Activated CD8-positive, alpha-beta memory T cell treated with anti-CD3 and anti-CD28 coated beads for 36 hours (primary cell): Measurements from ENCODE around the gene ADGRL4. TPM values are rescaled to one million over a fixed set of nuclear protein-coding genes. Genes with fewer than 3 reads are reported as not detected.
"Not testable (repeated sequence)": the region's sequence is repeated elsewhere in the genome, so short reads cannot be mapped to it uniquely, and the experiment has no call there.

Experiments
- CTCF ChIA-PET: fragments of 350-600 bp; sonication (Branson Sonifier 250); formaldehyde crosslinking; loops from one replicate; lab custom pipeline; 2021; ENCODE audit warnings: antibody characterized with exemption; lab: Charles Lee
- POLR2A ChIA-PET: fragments of 350-600 bp; sonication (Branson Sonifier 250); formaldehyde crosslinking; loops from one replicate; lab custom pipeline; 2021; ENCODE audit warnings: antibody characterized with exemption; lab: Charles Lee
- total RNA-seq, 2 experiments: library from RNA; stranded (reverse); gene quantifications; one replicate each; pipeline ENCODE4 v1.2.3, GENCODE V29; 2021

ADGRL4 gene
- total RNA-seq, 2 experiments from 2014 or later, result not detected

DNA sequence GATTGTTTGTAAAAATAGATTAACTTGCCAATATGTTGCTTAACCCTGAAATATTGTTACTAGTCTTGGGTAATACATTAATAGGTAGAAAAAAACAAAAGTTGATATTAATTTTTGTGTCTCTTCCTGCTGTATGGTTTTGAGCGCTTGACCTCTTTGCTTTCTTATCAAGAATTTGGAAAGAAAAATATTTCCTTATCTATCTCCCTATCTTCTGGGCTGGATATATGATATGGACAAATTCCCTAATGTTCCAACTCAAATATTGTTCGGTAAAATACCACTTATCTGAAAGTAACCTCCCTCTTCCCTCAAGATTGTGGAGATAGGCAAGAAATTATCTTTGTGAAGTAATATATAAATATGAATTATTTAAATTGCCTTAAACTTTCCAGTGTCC, 57.3 kb downstream of the ADGRL4 start:
- POLR2A ChIA-PET, result no interaction called here

GRCh38 chr1:78919150-78919549, 87.4 kb downstream of the ADGRL4 start:
- ChIA-PET POLR2A (no interaction called here), CTCF (no interaction called here)

More for the DNA sequence above, 57.3 kb downstream of the ADGRL4 start:
- CTCF ChIA-PET, result no interaction called here

DNA sequence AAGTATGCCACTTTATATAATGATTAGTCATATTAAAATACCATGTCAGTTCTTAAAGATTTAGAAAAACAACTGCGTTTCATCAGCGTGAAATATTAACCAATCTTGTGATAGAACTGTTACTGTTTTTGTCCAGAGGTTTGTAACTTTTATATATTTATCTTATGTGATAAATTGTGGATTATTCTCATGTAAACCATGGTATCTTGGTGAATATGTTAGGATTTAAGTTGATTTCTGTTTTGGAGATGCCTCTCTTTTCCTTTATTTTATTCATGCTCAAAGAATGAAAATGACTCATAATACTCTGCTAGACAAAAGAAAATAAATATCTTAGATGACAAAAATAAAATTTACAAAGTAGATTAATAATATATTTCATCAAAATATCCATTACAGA, 88.4 kb downstream of the ADGRL4 start:
- ChIA-PET CTCF (no interaction called here), POLR2A (no interaction called here)

- ChIA-PET CTCF (no interaction called here), POLR2A (no interaction called here)
Measured at GRCh38 chr1:78916986-78917385, 89.5 kb downstream of the ADGRL4 start.

GRCh38 chr1:78913950-78914349, 92.6 kb downstream of the ADGRL4 start:
- ChIA-PET CTCF (no interaction called here), POLR2A (no interaction called here)

DNA sequence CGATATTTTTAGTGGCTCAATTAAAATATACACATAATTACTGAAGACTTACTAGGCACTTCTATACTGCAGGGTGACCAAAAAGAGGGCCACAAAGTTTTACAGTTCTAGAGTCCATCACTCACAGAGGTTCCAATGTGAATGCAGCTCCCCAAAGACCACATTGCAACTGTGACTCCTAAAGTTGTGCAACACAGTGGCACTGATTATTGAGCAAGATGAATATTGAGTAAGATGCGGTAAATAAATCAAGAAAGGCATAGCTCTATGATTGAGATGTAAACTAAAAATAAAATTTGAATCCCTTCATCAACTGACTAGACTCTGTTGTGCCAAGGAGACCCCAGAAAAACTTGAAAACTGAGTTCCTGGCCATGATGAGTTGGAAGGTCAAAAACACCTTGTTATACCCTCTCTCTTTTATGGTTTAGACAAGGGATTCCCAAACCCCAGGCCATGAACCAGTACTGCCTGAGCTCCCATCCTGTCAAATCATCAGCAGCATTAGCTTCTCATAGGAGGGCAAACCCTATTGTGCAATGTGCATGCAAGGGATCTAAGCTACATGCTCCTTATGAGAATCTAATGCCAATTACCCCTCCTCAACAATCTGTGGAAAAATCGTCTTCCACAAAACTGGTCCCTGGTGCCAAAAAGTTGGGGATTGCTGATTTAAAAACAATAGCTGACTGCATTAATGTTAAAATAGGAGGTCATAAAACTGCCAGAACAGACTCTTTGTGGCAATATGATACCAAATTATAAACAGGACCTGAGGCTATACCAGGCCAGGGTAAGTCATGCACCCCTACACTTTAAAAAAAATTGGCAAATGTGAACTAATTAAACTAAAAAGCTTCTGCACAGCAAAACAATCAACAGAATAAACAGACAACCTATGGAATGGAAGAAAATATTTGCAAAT, 94.3 kb downstream of the ADGRL4 start:
- ChIA-PET POLR2A (no interaction called here), CTCF (no interaction called here)

DNA sequence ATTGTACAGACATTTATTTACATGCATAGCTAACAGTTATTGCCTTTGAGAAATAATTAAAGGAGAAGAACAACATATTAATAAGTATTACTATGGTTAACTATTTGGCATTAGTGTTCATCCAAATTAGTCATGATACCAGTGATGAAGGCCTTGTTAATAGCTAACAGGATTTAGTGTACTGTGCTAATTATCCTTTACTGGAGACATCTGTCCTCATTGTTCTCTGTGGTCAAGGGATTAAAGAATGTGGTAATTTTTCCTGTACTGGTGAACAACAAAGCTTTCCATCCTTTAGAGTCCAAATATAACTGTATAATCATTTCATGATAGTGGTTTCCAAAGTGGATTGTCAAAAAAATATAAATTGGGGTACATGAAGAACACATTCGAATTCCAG, 103.9 kb downstream of the ADGRL4 start:
- CTCF ChIA-PET, result no interaction called here
- POLR2A ChIA-PET, result no interaction called here

- ChIA-PET CTCF (no interaction called here), POLR2A (no interaction called here)
Measured at GRCh38 chr1:78894811-78895210, 111.7 kb downstream of the ADGRL4 start.

- ChIA-PET POLR2A (no interaction called here), CTCF (no interaction called here)
Measured at GRCh38 chr1:78892260-78892840, 114.2 kb downstream of the ADGRL4 start.

DNA sequence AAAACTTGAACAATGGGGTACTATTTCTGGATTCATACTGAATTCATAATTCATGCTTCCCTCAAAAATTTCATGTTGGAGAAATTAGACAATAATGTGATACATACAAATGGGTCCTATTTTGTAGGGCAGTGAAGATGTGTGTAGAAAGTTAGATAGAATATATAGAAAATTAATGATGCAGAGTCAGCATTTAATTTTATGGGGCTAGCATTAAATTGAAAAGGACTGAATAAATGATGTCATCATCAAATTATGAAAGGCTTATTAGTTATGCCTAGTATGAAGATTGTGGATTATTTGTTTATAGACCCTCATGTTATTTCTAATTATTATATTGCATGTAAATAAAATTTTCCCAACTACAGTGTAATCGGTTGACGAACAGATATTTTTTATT, 119.1 kb downstream of the ADGRL4 start:
- POLR2A ChIA-PET, result no interaction called here
- CTCF ChIA-PET, result no interaction called here

DNA sequence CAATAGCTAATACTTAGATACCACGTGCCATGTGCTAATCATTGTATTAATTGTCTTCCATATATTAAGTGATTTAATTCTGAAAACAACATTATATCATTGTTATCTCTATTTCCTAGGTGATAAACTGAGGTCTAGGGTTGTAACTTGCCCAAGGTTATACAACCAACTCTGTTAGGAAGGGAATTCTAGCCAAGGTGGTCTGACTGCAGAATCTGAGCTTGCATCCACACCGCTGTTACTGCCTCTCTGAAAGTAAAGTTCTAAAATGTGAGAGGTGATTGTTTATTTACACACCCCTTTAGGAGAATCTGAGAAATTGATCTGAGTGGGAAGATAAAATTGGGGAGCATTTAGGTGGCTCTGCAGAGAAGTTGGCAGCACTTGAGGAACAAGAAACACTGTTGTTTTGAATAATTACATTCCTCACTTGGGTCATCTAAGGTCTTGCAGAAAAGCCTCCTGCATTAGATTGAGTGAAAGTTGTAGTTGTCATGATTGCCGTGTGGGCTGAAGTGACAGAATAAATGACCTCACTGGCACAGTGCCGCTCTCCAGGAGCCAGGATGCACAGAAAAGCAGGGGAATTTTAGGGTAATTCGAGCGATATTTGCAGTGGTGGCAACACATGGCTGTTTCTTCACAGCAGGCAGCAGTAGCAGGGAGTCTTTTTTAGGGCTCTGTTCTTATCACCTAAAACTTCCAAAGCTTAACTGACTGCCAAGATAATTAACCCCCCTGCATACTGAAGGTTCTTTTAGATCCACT, 121.7 kb downstream of the ADGRL4 start:
- ChIA-PET CTCF (no interaction called here), POLR2A (no interaction called here)

DNA sequence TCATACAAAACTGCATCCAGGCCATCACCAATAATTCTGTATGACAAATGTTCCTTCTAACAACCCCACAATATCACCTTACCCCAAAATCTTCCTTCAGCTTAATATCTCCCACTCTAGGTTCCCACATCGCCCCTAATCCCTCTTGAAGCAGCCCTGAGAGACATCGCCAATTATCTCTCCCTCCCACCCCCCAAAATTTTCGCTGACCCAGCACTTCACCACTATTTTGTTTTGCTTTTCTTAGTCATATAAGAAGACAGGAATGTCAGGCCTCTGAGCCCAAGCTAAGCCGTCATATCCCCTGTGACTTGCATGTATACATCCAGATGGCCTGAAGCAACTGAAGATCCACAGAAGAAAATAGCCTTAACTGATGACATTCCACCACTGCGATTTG, 126.3 kb downstream of the ADGRL4 start:
- CTCF ChIA-PET, result interaction anchor here (0.6 kb wide), 1 partner anchor 14 kb away, joined by 3 read pairs; no protein-coding TSS in a partner anchor
- POLR2A ChIA-PET, result no interaction called here

DNA sequence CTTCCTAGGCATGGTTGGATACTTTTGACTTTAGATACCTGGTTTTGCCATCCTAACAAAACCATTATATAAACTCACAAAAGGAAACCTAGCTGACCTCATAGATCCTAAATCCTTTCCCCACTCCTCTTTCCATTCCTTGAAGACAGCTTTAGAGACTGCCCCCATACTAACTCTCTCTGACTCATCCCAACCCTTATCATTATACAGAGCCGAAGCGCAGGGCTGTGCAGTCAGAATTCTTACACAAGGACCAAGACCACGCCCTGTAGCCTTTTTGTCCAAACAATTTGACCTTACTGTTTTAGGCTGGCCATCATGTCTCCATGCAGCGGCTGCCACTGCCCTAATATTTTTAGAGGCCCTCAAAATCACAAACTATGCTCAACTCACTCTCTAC, 130.5 kb downstream of the ADGRL4 start:
- POLR2A ChIA-PET, CTCF ChIA-PET: not testable (repeated sequence)

- POLR2A ChIA-PET, CTCF ChIA-PET: not testable (repeated sequence)
Measured at GRCh38 chr1:78872801-78873200, 133.7 kb downstream of the ADGRL4 start.

DNA sequence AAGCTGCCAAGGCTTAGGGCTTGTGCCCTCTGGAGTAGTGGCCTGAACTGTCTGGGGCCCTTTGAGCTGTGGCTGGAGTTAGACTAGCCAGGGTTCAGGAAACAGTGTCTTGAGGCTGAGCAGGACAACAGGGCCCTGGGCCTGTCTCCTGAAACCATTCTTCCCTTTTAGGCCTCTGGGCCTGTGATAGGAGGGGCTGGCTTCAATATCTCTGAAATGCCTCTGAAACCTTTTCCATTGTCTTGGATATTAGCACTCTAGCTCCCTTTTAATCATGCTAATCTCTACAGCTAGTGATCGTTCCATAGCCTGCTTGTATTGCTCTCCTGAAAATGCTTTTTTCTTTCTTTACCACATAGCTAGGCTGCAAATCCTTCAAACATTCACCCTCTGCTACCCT, 135.3 kb downstream of the ADGRL4 start:
- CTCF ChIA-PET, result no interaction called here
- POLR2A ChIA-PET, result no interaction called here

DNA sequence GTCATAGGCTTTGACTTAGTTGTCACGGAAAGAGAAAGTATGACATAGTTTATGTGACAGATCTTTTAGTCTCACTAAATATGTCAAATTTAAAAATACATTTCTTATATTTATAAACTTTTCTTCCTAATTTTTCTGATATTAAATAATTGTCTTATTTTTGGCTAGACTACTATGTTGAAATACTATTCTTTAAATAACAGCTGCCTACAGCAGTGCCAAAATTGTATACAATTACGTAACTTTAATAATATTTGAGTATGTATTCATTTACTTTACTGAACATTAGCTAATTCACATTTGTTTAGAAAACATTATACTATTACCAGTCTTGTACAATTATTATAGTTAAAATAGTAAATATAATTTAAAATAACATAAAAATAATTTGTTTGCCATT, 137.4 kb downstream of the ADGRL4 start:
- POLR2A ChIA-PET, result no interaction called here
- CTCF ChIA-PET, result no interaction called here

DNA sequence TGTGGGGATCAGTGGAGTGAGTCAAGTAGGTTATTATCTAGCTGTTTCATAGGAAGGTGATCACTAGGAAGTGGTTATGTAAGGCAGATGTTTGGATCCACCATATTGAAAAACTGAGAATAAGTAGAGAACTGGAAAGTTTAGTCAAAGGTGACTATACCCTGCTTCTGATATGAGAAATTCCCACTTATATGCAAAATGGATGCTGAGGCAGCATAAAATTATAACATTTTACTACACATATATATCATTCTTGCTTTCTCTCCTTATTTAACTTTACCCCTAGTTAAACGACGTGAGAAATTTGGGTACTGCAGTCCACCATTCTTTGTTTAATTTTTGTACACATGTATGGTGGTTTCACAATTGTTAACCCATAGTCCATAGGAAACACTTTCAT, 142.4 kb downstream of the ADGRL4 start:
- ChIA-PET POLR2A (no interaction called here), CTCF (no interaction called here)

- ChIA-PET CTCF (no interaction called here), POLR2A (no interaction called here)
Measured at GRCh38 chr1:78856096-78856495, 150.4 kb downstream of the ADGRL4 start.

- POLR2A ChIA-PET, result no interaction called here
- CTCF ChIA-PET, result no interaction called here
Measured at GRCh38 chr1:78855258-78855657, 151.3 kb downstream of the ADGRL4 start.

DNA sequence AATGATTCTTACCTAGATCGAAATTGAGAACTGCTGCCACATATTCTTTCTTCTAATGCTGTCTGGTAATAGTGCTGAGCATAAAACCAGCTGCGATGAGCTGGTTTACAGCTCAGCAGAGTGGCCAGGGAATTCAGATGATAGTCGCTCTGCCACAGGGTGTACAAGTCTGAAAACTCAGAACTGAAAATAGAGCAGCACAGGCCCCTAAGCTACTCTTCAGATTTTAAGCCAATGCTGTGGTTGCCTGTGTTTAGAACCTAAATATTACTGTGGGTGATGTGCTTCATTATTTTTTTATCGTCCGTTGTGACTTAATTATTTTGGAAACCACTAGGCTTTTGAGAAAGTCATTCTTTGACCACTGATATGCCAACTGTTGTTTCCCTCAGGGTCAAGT, 152.0 kb downstream of the ADGRL4 start:
- POLR2A ChIA-PET, result no interaction called here
- CTCF ChIA-PET, result no interaction called here
